ENCODE results near the gene PNPT1. TPM values are rescaled to one million over a fixed set of nuclear protein-coding genes. Genes with fewer than 3 reads are reported as not detected.
A peak's percentile ranks its signal among the peaks of the same experiment; 100 is the strongest.

The PNPT1 gene
- total RNA-seq, 1 donor: 22.8 TPM

DNA sequence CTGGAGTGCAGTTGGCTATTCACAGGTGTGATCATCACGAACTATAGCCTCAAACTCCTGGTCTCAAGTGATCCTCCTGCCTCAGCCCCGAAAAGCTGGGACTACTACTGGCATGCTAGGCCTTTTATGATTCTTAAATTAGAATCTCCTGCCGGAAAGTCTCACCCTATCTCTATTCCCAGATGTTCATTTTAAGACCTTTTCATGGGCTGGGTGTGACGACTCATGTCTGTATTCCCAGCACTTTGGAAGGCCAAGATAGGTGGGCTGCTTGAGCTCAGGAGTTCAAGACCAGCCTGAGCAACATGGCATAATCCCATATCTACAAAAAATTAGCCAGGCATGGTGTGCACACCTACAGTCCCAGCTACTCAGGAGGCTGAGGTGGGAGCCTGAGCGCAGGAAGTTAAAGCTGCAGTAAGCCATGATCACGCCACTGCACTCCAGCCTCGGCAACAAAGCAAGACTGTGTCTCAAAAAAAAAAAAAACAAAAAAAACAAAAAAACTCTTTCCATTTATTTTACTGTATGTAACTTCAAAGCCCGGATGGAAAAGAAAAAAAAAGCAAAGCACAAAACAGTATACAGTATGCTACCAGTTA lies 84.3 kb downstream of the PNPT1 start:
- Histone ChIP-seq H4K20me1 (ENCODE audit: insufficient read depth, low read length) (peaks cover 13% of the 10 kb centered on the region), H3K4me1 (ENCODE audit: insufficient read depth, low read length) (peaks cover 3% of the 10 kb centered on the region), H3K27me3 (ENCODE audit: insufficient read depth, low read length) (no peaks in the 10 kb centered on the region), H3K36me3 (ENCODE audit: insufficient read depth, low read length) (peaks cover 32% of the 10 kb centered on the region), H3K9me3 (ENCODE audit: low read depth, low read length) (no peaks in the 10 kb centered on the region), H2AFZ (ENCODE audit: low read length) (no peak overlapping the region), H3K4me3 (ENCODE audit: insufficient read depth, low read length) (no peak overlapping the region), H3K79me2 (ENCODE audit: insufficient read depth, low read length) (peaks cover 88% of the 10 kb centered on the region), H3K27ac (ENCODE audit: low read depth, low read length) (no peak overlapping the region), H3K4me2 (ENCODE audit: insufficient read depth, low read length) (no peak overlapping the region)
- DNase-seq (ENCODE audit: insufficient read length, low spot score, missing footprints): no peak
- no peak for TF ChIP-seq CTCF (IDR thresholded peaks at IDR 0.05; ENCODE audit: extremely low read depth, low read depth, low read length)

DNA sequence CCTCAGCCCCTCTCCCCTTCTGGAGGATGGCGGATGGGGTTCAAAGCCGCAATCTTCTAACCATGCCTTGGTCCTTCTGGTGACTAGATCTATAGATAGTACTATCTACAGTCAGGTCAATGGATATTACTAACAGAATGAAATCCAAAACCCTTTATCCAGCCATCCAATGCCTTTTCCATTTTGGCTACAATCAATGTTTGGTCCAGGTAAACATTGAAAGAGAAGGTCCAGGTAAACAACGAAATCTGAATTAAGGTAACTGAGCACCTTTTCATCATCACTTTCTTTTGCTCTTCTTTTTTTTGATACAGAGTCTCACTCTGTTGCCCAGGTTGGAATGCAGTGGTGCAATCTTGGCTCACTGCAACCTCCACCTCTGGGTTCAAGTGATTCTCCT lies 85.9 kb downstream of the PNPT1 start:
- H3K79me2 ChIP-seq (ENCODE audit: insufficient read depth, low read length): peaks cover 88% of the 10 kb centered on the region
- TF ChIP-seq CTCF (IDR thresholded peaks at IDR 0.05; ENCODE audit: extremely low read depth, low read depth, low read length): no peak
- no peak overlapping the region for H3K4me2 ChIP-seq (ENCODE audit: insufficient read depth, low read length)
- no peak overlapping the region for H3K27ac ChIP-seq (ENCODE audit: low read depth, low read length)
- no peak overlapping the region for H3K4me3 ChIP-seq (ENCODE audit: insufficient read depth, low read length)
- DNase-seq (ENCODE audit: insufficient read length, low spot score, missing footprints): no peak
- H3K36me3 ChIP-seq (ENCODE audit: insufficient read depth, low read length): peaks cover 26% of the 10 kb centered on the region
- H4K20me1 ChIP-seq (ENCODE audit: insufficient read depth, low read length): peaks cover 18% of the 10 kb centered on the region
- H3K9me3 ChIP-seq (ENCODE audit: low read depth, low read length): no peaks in the 10 kb centered on the region
- H2AFZ ChIP-seq (ENCODE audit: low read length): no peak overlapping the region
- no peaks in the 10 kb centered on the region for H3K27me3 ChIP-seq (ENCODE audit: insufficient read depth, low read length)
- peaks cover 8% of the 10 kb centered on the region for H3K4me1 ChIP-seq (ENCODE audit: insufficient read depth, low read length)

GRCh38 chr2:55604027-55604565 lies 89.5 kb downstream of the PNPT1 start:
- H3K27ac ChIP-seq (ENCODE audit: low read depth, low read length): peak overlapping the region; percentile 68
- H4K20me1 ChIP-seq (ENCODE audit: insufficient read depth, low read length): peaks cover 18% of the 10 kb centered on the region
- peaks cover 9% of the 10 kb centered on the region for H3K36me3 ChIP-seq (ENCODE audit: insufficient read depth, low read length)
- no peak for TF ChIP-seq CTCF (IDR thresholded peaks at IDR 0.05; ENCODE audit: extremely low read depth, low read depth, low read length)
- peak overlapping the region; percentile 56 for H3K4me2 ChIP-seq (ENCODE audit: insufficient read depth, low read length)
- peaks cover 8% of the 10 kb centered on the region for H3K4me1 ChIP-seq (ENCODE audit: insufficient read depth, low read length)
- no peaks in the 10 kb centered on the region for H3K27me3 ChIP-seq (ENCODE audit: insufficient read depth, low read length)
- no peaks in the 10 kb centered on the region for H3K9me3 ChIP-seq (ENCODE audit: low read depth, low read length)
- no peak overlapping the region for H3K4me3 ChIP-seq (ENCODE audit: insufficient read depth, low read length)
- H2AFZ ChIP-seq (ENCODE audit: low read length): no peak overlapping the region
- no peak for DNase-seq (ENCODE audit: insufficient read length, low spot score, missing footprints)
- peaks cover 70% of the 10 kb centered on the region for H3K79me2 ChIP-seq (ENCODE audit: insufficient read depth, low read length)

GRCh38 chr2:55601849-55602248 lies 91.8 kb downstream of the PNPT1 start:
- no peak for DNase-seq (ENCODE audit: insufficient read length, low spot score, missing footprints)
- no peak overlapping the region for H2AFZ ChIP-seq (ENCODE audit: low read length)
- TF ChIP-seq CTCF (IDR thresholded peaks at IDR 0.05; ENCODE audit: extremely low read depth, low read depth, low read length): no peak
- H3K79me2 ChIP-seq (ENCODE audit: insufficient read depth, low read length): peaks cover 57% of the 10 kb centered on the region
- peaks cover 23% of the 10 kb centered on the region for H3K36me3 ChIP-seq (ENCODE audit: insufficient read depth, low read length)
- peaks cover 8% of the 10 kb centered on the region for H3K4me1 ChIP-seq (ENCODE audit: insufficient read depth, low read length)
- H3K9me3 ChIP-seq (ENCODE audit: low read depth, low read length): no peaks in the 10 kb centered on the region
- peaks cover 18% of the 10 kb centered on the region for H4K20me1 ChIP-seq (ENCODE audit: insufficient read depth, low read length)
- no peak overlapping the region for H3K4me2 ChIP-seq (ENCODE audit: insufficient read depth, low read length)
- H3K27me3 ChIP-seq (ENCODE audit: insufficient read depth, low read length): no peaks in the 10 kb centered on the region
- no peak overlapping the region for H3K27ac ChIP-seq (ENCODE audit: low read depth, low read length)
- no peak overlapping the region for H3K4me3 ChIP-seq (ENCODE audit: insufficient read depth, low read length)
